Neuronal stem cell (in vitro differentiated cells): Measurements from ENCODE around the gene GOSR2.
A peak's percentile ranks its signal among the peaks of the same experiment; 100 is the strongest.

Experiments used
- DNase-seq: peaks from one replicate; pipeline ENCODE4 v3.0.0-alpha.2; 2013; ENCODE audit warnings: low spot score
- H2AFZ ChIP-seq: one replicate; pipeline ENCODE4 v1.6.1; 2013; ENCODE audit warnings: mild to moderate bottlenecking, low read length, inconsistent platforms
- H2AK5ac ChIP-seq: 2 replicates; pipeline ENCODE4 v1.6.1; 2013; ENCODE audit warnings: low read depth, mild to moderate bottlenecking, inconsistent platforms, low read length, moderate library complexity, mixed read lengths
- H2BK120ac ChIP-seq: 2 replicates; pipeline ENCODE4 v1.6.1; 2013; ENCODE audit warnings: low read depth, mild to moderate bottlenecking, inconsistent platforms, low read length, moderate library complexity, mixed read lengths
- H2BK12ac ChIP-seq: one replicate; pipeline ENCODE4 v1.6.1; 2013; ENCODE audit warnings: low read length, inconsistent platforms
- H2BK15ac ChIP-seq: 2 replicates; pipeline ENCODE4 v1.6.1; 2013; ENCODE audit warnings: mild to moderate bottlenecking, low read length, inconsistent platforms, mixed read lengths
- H2BK5ac ChIP-seq: one replicate; pipeline ENCODE4 v1.6.1; 2013; ENCODE audit warnings: inconsistent platforms, mild to moderate bottlenecking, low read length, moderate library complexity
- H3K14ac ChIP-seq: one replicate; pipeline ENCODE4 v1.6.1; 2013; ENCODE audit warnings: low read length, inconsistent platforms
- H3K18ac ChIP-seq: 2 replicates; pipeline ENCODE4 v1.6.1; 2013; ENCODE audit warnings: low read length, inconsistent platforms
- H3K23ac ChIP-seq: 2 replicates; pipeline ENCODE4 v1.6.1; 2013; ENCODE audit warnings: low read depth, mild to moderate bottlenecking, mixed read lengths, low read length, inconsistent platforms; ENCODE audit not compliant: poor library complexity
- H3K27ac ChIP-seq: replicated peaks from 3 replicates; pipeline ENCODE4 v1.5.1; 2013; ENCODE audit warnings: low read length, inconsistent platforms
- H3K27me3 ChIP-seq, 3 experiments: 2 replicates each; pipeline ENCODE4 v1.6.1; 2013; ENCODE audit warnings: low read length in 3 of 3, mild to moderate bottlenecking in 2 of 3, inconsistent platforms in 1 of 3, low read depth in 1 of 3, mixed read lengths in 1 of 3, moderate library complexity in 1 of 3; ENCODE audit not compliant: control insufficient read depth in 3 of 3, insufficient read depth in 3 of 3
- H3K36me3 ChIP-seq, 2 donors: replicated peaks in 1 of 2; 2 replicates each; pipeline ENCODE4 v1.6.1; 2013; ENCODE audit warnings: low read length in 2 of 2; ENCODE audit not compliant: control insufficient read depth in 2 of 2, insufficient read depth in 2 of 2
- H3K4ac ChIP-seq: 2 replicates; pipeline ENCODE4 v1.6.1; 2013; ENCODE audit warnings: inconsistent platforms, mild to moderate bottlenecking, low read length, moderate library complexity
- H3K4me1 ChIP-seq, 2 donors: 1 replicate in 1 of 2; 2 replicates in 1 of 2; pipeline ENCODE4 v1.6.1; 2013; ENCODE audit warnings: low read length in 2 of 2, low read depth in 1 of 2; ENCODE audit not compliant: control insufficient read depth in 2 of 2, insufficient read depth in 1 of 2
- H3K4me2 ChIP-seq: one replicate; pipeline ENCODE4 v1.6.1; 2013; ENCODE audit warnings: mild to moderate bottlenecking, low read length, inconsistent platforms; ENCODE audit not compliant: insufficient read depth, poor library complexity, severe bottlenecking
- H3K4me3 ChIP-seq, 2 donors: 2 replicates each; pipeline ENCODE4 v1.5.1; 2013; ENCODE audit warnings: low read length in 2 of 2, mild to moderate bottlenecking in 2 of 2, inconsistent platforms in 1 of 2, moderate library complexity in 1 of 2
- H3K79me1 ChIP-seq: one replicate; pipeline ENCODE4 v1.6.1; 2013; ENCODE audit warnings: low read depth, mild to moderate bottlenecking, inconsistent platforms, low read length, moderate library complexity
- H3K9ac ChIP-seq: one replicate; pipeline ENCODE4 v1.6.1; 2013; ENCODE audit warnings: mild to moderate bottlenecking, low read depth, low read length, inconsistent platforms; ENCODE audit not compliant: poor library complexity
- H3K9me3 ChIP-seq, 2 donors: replicated peaks in 1 of 2; 2 replicates each; pipeline versions ENCODE3 to v1.6.1; 2013; ENCODE audit warnings: low read length in 2 of 2, mild to moderate bottlenecking in 2 of 2, inconsistent platforms in 1 of 2, low read depth in 1 of 2, mixed read lengths in 1 of 2, moderate library complexity in 1 of 2; ENCODE audit not compliant: control insufficient read depth in 2 of 2, insufficient read depth in 1 of 2
- H4K8ac ChIP-seq: one replicate; pipeline ENCODE4 v1.6.1; 2013; ENCODE audit warnings: low read depth, mild to moderate bottlenecking, inconsistent platforms, low read length, moderate library complexity
- H4K91ac ChIP-seq: one replicate; pipeline ENCODE4 v1.6.1; 2013; ENCODE audit warnings: low read length, low read depth, mild to moderate bottlenecking, inconsistent platforms; ENCODE audit not compliant: poor library complexity
- WGBS, 2 donors: extraction: QIAGEN DNeasy Blood & Tissue Kit; methylation state at CpG; one replicate each; pipeline ENCODE4 v1.1.7; 2013; ENCODE audit warnings: missing lambda C conversion rate in 2 of 2, mixed read lengths in 1 of 2; ENCODE audit not compliant: insufficient read length in 2 of 2, insufficient replicate concordance in 1 of 2; ENCODE audit errors: extremely low coverage in 2 of 2; 5-methylcytosine and 5-hydroxymethylcytosine counted together

The GOSR2 gene

GRCh38 chr17:46974086-46974485, 51.1 kb downstream of the GOSR2 start:
- no peaks in the 10 kb centered on the region for H3K79me1 ChIP-seq
- H2BK5ac ChIP-seq = no peak overlapping the region
- no peak overlapping the region for H3K14ac ChIP-seq
- H3K9me3 ChIP-seq = no peaks in the 10 kb centered on the region
- H3K9ac ChIP-seq = no peak overlapping the region
- H3K4ac ChIP-seq = no peak overlapping the region
- no peak overlapping the region for H2AK5ac ChIP-seq
- H2AFZ ChIP-seq = no peak overlapping the region
- peaks cover 0 to 20% (median 11%) of the 10 kb centered on the region in 3 experiments for H3K27me3 ChIP-seq
- H3K4me1 ChIP-seq = peaks cover 13 to 18% of the 10 kb centered on the region in 2 donors
- no CpG with 5 or more reads among the region's 11 CpGs for WGBS, 2 donors
- H4K8ac ChIP-seq = no peak overlapping the region
- no peak overlapping the region for H2BK120ac ChIP-seq
- H3K23ac ChIP-seq = no peak overlapping the region
- no peak overlapping the region for H2BK15ac ChIP-seq
- H3K4me2 ChIP-seq = no peak overlapping the region
- no peak overlapping the region for H3K18ac ChIP-seq
- no peak for DNase-seq
- no peak overlapping the region for H2BK12ac ChIP-seq
- peaks cover 2 to 5% of the 10 kb centered on the region in 2 donors for H3K36me3 ChIP-seq
- no peak overlapping the region for H3K4me3 ChIP-seq
- H4K91ac ChIP-seq = no peak overlapping the region
- no peak overlapping the region for H3K27ac ChIP-seq

GRCh38 chr17:46975287-46975686, 52.3 kb downstream of the GOSR2 start:
- H3K4me3 ChIP-seq = no peak overlapping the region
- H3K9me3 ChIP-seq = no peaks in the 10 kb centered on the region
- no peak overlapping the region for H2AFZ ChIP-seq
- no peak overlapping the region for H3K23ac ChIP-seq
- no peak overlapping the region for H2BK15ac ChIP-seq
- H4K8ac ChIP-seq = no peak overlapping the region
- no CpG with 5 or more reads among the region's 4 CpGs for WGBS, 2 donors
- no peak overlapping the region for H2AK5ac ChIP-seq
- H3K9ac ChIP-seq = no peak overlapping the region
- no peak overlapping the region for H2BK120ac ChIP-seq
- H3K36me3 ChIP-seq = peaks cover 2 to 5% of the 10 kb centered on the region in 2 donors
- H3K4me1 ChIP-seq = peaks cover 13 to 18% of the 10 kb centered on the region in 2 donors
- H3K79me1 ChIP-seq = no peaks in the 10 kb centered on the region
- H4K91ac ChIP-seq = no peak overlapping the region
- H3K27ac ChIP-seq = no peak overlapping the region
- peak overlapping the region; percentile 1 for H3K14ac ChIP-seq
- no peak overlapping the region for H2BK5ac ChIP-seq
- no peak for DNase-seq
- no peak overlapping the region for H3K4ac ChIP-seq
- no peak overlapping the region for H3K4me2 ChIP-seq
- H3K18ac ChIP-seq = no peak overlapping the region
- peaks cover 0 to 25% (median 11%) of the 10 kb centered on the region in 3 experiments for H3K27me3 ChIP-seq
- H2BK12ac ChIP-seq = no peak overlapping the region

- Histone ChIP-seq H2BK12ac (no peak overlapping the region), H3K27me3 (peaks cover 0 to 27% (median 13%) of the 10 kb centered on the region in 3 experiments), H3K27ac (no peak overlapping the region), H3K18ac (no peak overlapping the region), H3K14ac (no peak overlapping the region), H3K4ac (no peak overlapping the region), H3K4me2 (no peak overlapping the region), H2AFZ (peak overlapping the region; percentile 94), H3K4me1 (peaks cover 13 to 22% of the 10 kb centered on the region in 2 donors), H3K9ac (no peak overlapping the region), H3K36me3 (peaks cover 0 to 5% of the 10 kb centered on the region in 2 donors), H2BK5ac (no peak overlapping the region), H3K79me1 (no peaks in the 10 kb centered on the region), H3K9me3 (no peaks in the 10 kb centered on the region), H3K4me3 (peak overlapping the region in 1 of 2 donors; percentile 96), H4K91ac (no peak overlapping the region), H2BK15ac (no peak overlapping the region), H3K23ac (no peak overlapping the region), H2BK120ac (no peak overlapping the region), H2AK5ac (no peak overlapping the region), H4K8ac (no peak overlapping the region)
- WGBS, 2 donors = no CpG with 5 or more reads among the region's 14 CpGs
- DNase-seq = no peak
Observed at GRCh38 chr17:46976626-46977270, 53.8 kb downstream of the GOSR2 start.

- peak overlapping the region; percentile 65 for H3K23ac ChIP-seq
- no peaks in the 10 kb centered on the region for H3K79me1 ChIP-seq
- no peak overlapping the region for H2AK5ac ChIP-seq
- peaks cover 0 to 5% of the 10 kb centered on the region in 2 donors for H3K36me3 ChIP-seq
- DNase-seq = peak; percentile 65
- peaks cover 0 to 27% (median 13%) of the 10 kb centered on the region in 3 experiments for H3K27me3 ChIP-seq
- H2BK15ac ChIP-seq = no peak overlapping the region
- H3K4me2 ChIP-seq = no peak overlapping the region
- no peaks in the 10 kb centered on the region for H3K9me3 ChIP-seq
- peak overlapping the region in 1 of 2 donors; percentile 96 for H3K4me3 ChIP-seq
- no peak overlapping the region for H3K9ac ChIP-seq
- no peak overlapping the region for H2BK5ac ChIP-seq
- no peak overlapping the region for H3K27ac ChIP-seq
- H2BK120ac ChIP-seq = no peak overlapping the region
- no peak overlapping the region for H4K8ac ChIP-seq
- H3K4me1 ChIP-seq = peaks cover 13 to 22% of the 10 kb centered on the region in 2 donors
- H3K18ac ChIP-seq = no peak overlapping the region
- H2AFZ ChIP-seq = peak overlapping the region; percentile 94
- no peak overlapping the region for H2BK12ac ChIP-seq
- H3K4ac ChIP-seq = no peak overlapping the region
- no peak overlapping the region for H4K91ac ChIP-seq
- WGBS, 2 donors = no CpG with 5 or more reads among the region's 7 CpGs
- no peak overlapping the region for H3K14ac ChIP-seq
Observed at GRCh38 chr17:46977348-46977747, 54.4 kb downstream of the GOSR2 start.
